ENCODE measurements around the gene CENPF. TPM values are rescaled to one million over a fixed set of nuclear protein-coding genes. Genes with fewer than 3 reads are reported as not detected.
"Not testable (repeated sequence)": the region's sequence is repeated elsewhere in the genome, so short reads cannot be mapped to it uniquely, and the experiment has no call there.

The CENPF gene
- total RNA-seq, 1 experiment from 2014 or later, result 76.7 TPM

GRCh38 chr1:214650664-214651063 lies 47.7 kb downstream of the CENPF start:
- peaks cover 53% of the 10 kb centered on the region for H3K36me3 ChIP-seq (replicated peaks; ENCODE audit: control insufficient read depth, insufficient read depth, low read length)
- H3K27me3 ChIP-seq (ENCODE audit: control insufficient read depth, insufficient read depth, low read length), result no peaks in the 10 kb centered on the region

GRCh38 chr1:214657299-214657698 lies 54.3 kb downstream of the CENPF start:
- Histone ChIP-seq H3K4me3 (ENCODE audit: insufficient read depth, low read depth, low read length) (no peak overlapping the region), H3K36me3 (replicated peaks; ENCODE audit: control insufficient read depth, insufficient read depth, low read length) (peaks cover 40% of the 10 kb centered on the region), H3K27me3 (ENCODE audit: control insufficient read depth, insufficient read depth, low read length) (no peaks in the 10 kb centered on the region)
- DNase-seq, result no peak

More at GRCh38 chr1:214650664-214651063, 47.7 kb downstream of the CENPF start:
- H3K4me3 ChIP-seq (ENCODE audit: insufficient read depth, low read depth, low read length), result no peak overlapping the region
- DNase-seq, result no peak

GRCh38 chr1:214658175-214658574 lies 55.2 kb downstream of the CENPF start:
- DNase-seq, result no peak
- peaks cover 39% of the 10 kb centered on the region for H3K36me3 ChIP-seq (replicated peaks; ENCODE audit: control insufficient read depth, insufficient read depth, low read length)
- no peaks in the 10 kb centered on the region for H3K27me3 ChIP-seq (ENCODE audit: control insufficient read depth, insufficient read depth, low read length)

GRCh38 chr1:214658785-214659184 lies 55.8 kb downstream of the CENPF start:
- no peaks in the 10 kb centered on the region for H3K27me3 ChIP-seq (ENCODE audit: control insufficient read depth, insufficient read depth, low read length)
- DNase-seq, result peak; percentile 11
- no peak overlapping the region for H3K4me3 ChIP-seq (ENCODE audit: insufficient read depth, low read depth, low read length)
- peaks cover 41% of the 10 kb centered on the region for H3K36me3 ChIP-seq (replicated peaks; ENCODE audit: control insufficient read depth, insufficient read depth, low read length)

More at GRCh38 chr1:214658175-214658574, 55.2 kb downstream of the CENPF start:
- H3K4me3 ChIP-seq (ENCODE audit: insufficient read depth, low read depth, low read length), result no peak overlapping the region

GRCh38 chr1:214660190-214660589 lies 57.2 kb downstream of the CENPF start:
- no peaks in the 10 kb centered on the region for H3K27me3 ChIP-seq (ENCODE audit: control insufficient read depth, insufficient read depth, low read length)
- peaks cover 40% of the 10 kb centered on the region for H3K36me3 ChIP-seq (replicated peaks; ENCODE audit: control insufficient read depth, insufficient read depth, low read length)
- H3K4me3 ChIP-seq (ENCODE audit: insufficient read depth, low read depth, low read length), result no peak overlapping the region
- DNase-seq, result no peak

- Histone ChIP-seq H3K27me3 (ENCODE audit: control insufficient read depth, insufficient read depth, low read length) (no peaks in the 10 kb centered on the region), H3K36me3 (replicated peaks; ENCODE audit: control insufficient read depth, insufficient read depth, low read length) (peaks cover 35% of the 10 kb centered on the region), H3K4me3 (ENCODE audit: insufficient read depth, low read depth, low read length) (no peak overlapping the region)
- DNase-seq, result no peak
Observed at GRCh38 chr1:214660900-214661299, 57.9 kb downstream of the CENPF start.

- no peak for DNase-seq
- H3K27me3 ChIP-seq (ENCODE audit: control insufficient read depth, insufficient read depth, low read length), result no peaks in the 10 kb centered on the region
- peaks cover 27% of the 10 kb centered on the region for H3K36me3 ChIP-seq (replicated peaks; ENCODE audit: control insufficient read depth, insufficient read depth, low read length)
Observed at GRCh38 chr1:214662223-214662785, 59.3 kb downstream of the CENPF start.

GRCh38 chr1:214664651-214665433 lies 61.8 kb downstream of the CENPF start:
- Histone ChIP-seq H3K36me3 (replicated peaks; ENCODE audit: control insufficient read depth, insufficient read depth, low read length) (peaks cover 16% of the 10 kb centered on the region), H3K4me3 (ENCODE audit: insufficient read depth, low read depth, low read length) (no peak overlapping the region), H3K27me3 (ENCODE audit: control insufficient read depth, insufficient read depth, low read length) (no peaks in the 10 kb centered on the region)
- DNase-seq, result no peak

More at GRCh38 chr1:214662223-214662785, 59.3 kb downstream of the CENPF start:
- H3K4me3 ChIP-seq (ENCODE audit: insufficient read depth, low read depth, low read length), result no peak overlapping the region

- no peak for DNase-seq
- Histone ChIP-seq H3K36me3 (replicated peaks; ENCODE audit: control insufficient read depth, insufficient read depth, low read length) (peaks cover 16% of the 10 kb centered on the region), H3K27me3 (ENCODE audit: control insufficient read depth, insufficient read depth, low read length) (no peaks in the 10 kb centered on the region), H3K4me3 (ENCODE audit: insufficient read depth, low read depth, low read length) (no peak overlapping the region)
Observed at GRCh38 chr1:214665606-214666110, 62.7 kb downstream of the CENPF start.

- peaks cover 15% of the 10 kb centered on the region for H3K36me3 ChIP-seq (replicated peaks; ENCODE audit: control insufficient read depth, insufficient read depth, low read length)
Observed at GRCh38 chr1:214666674-214667073, 63.7 kb downstream of the CENPF start.

GRCh38 chr1:214670098-214670497 lies 67.1 kb downstream of the CENPF start:
- H3K4me3 ChIP-seq (ENCODE audit: insufficient read depth, low read depth, low read length), result no peak overlapping the region
- no peak for DNase-seq
- H3K36me3 ChIP-seq (replicated peaks; ENCODE audit: control insufficient read depth, insufficient read depth, low read length), result peaks cover 5% of the 10 kb centered on the region
- H3K27me3 ChIP-seq (ENCODE audit: control insufficient read depth, insufficient read depth, low read length), result no peaks in the 10 kb centered on the region

More at GRCh38 chr1:214666674-214667073, 63.7 kb downstream of the CENPF start:
- Histone ChIP-seq H3K4me3 (ENCODE audit: insufficient read depth, low read depth, low read length) (no peak overlapping the region), H3K27me3 (ENCODE audit: control insufficient read depth, insufficient read depth, low read length) (no peaks in the 10 kb centered on the region)
- no peak for DNase-seq

- H3K36me3 ChIP-seq (replicated peaks; ENCODE audit: control insufficient read depth, insufficient read depth, low read length); H3K27me3 ChIP-seq (ENCODE audit: control insufficient read depth, insufficient read depth, low read length); DNase-seq; H3K4me3 ChIP-seq (ENCODE audit: insufficient read depth, low read depth, low read length): not testable (repeated sequence)
Observed at GRCh38 chr1:214673029-214673428, 70.0 kb downstream of the CENPF start.

- no peaks in the 10 kb centered on the region for H3K27me3 ChIP-seq (ENCODE audit: control insufficient read depth, insufficient read depth, low read length)
- no peak overlapping the region for H3K4me3 ChIP-seq (ENCODE audit: insufficient read depth, low read depth, low read length)
- H3K36me3 ChIP-seq (replicated peaks; ENCODE audit: control insufficient read depth, insufficient read depth, low read length), result no peaks in the 10 kb centered on the region
- DNase-seq, result no peak
Observed at GRCh38 chr1:214673576-214673975, 70.6 kb downstream of the CENPF start.

GRCh38 chr1:214675524-214675923 lies 72.5 kb downstream of the CENPF start:
- not testable (repeated sequence) for H3K36me3 ChIP-seq (replicated peaks; ENCODE audit: control insufficient read depth, insufficient read depth, low read length); H3K27me3 ChIP-seq (ENCODE audit: control insufficient read depth, insufficient read depth, low read length); H3K4me3 ChIP-seq (ENCODE audit: insufficient read depth, low read depth, low read length); DNase-seq

GRCh38 chr1:214676747-214677146 lies 73.8 kb downstream of the CENPF start:
- DNase-seq, result no peak
- no peaks in the 10 kb centered on the region for H3K27me3 ChIP-seq (ENCODE audit: control insufficient read depth, insufficient read depth, low read length)

More at GRCh38 chr1:214676747-214677146, 73.8 kb downstream of the CENPF start:
- H3K4me3 ChIP-seq (ENCODE audit: insufficient read depth, low read depth, low read length), result no peak overlapping the region
- no peaks in the 10 kb centered on the region for H3K36me3 ChIP-seq (replicated peaks; ENCODE audit: control insufficient read depth, insufficient read depth, low read length)

All from H7 (cell line).